HepG2 (cell line): ENCODE results near the gene MCF2L. TPM values are rescaled to one million over a fixed set of nuclear protein-coding genes. Genes with fewer than 3 reads are reported as not detected.

ENCODE experiments used
- ADNP ChIP-seq: sonication (generic); formaldehyde crosslinking; IDR thresholded peaks from 2 replicates; pipeline ENCODE4 v1.4.0; 2020; ENCODE audit warnings: missing genetic modification reagents
- ATF1 ChIP-seq: IDR thresholded peaks from 2 replicates; pipeline ENCODE4 v1.6.1; 2016; ENCODE audit warnings: mild to moderate bottlenecking, control low read depth
- DDIT3 ChIP-seq: sonication (generic); formaldehyde crosslinking; IDR thresholded peaks from 2 replicates; pipeline ENCODE4 v1.4.0; 2020; ENCODE audit warnings: mild to moderate bottlenecking, missing genetic modification reagents
- FOXA3 ChIP-seq: IDR thresholded peaks from 2 replicates; pipeline ENCODE4 v1.6.1; 2016; ENCODE audit warnings: missing genetic modification reagents, missing compliant biosample characterization
- GMEB1 ChIP-seq: sonication (generic); formaldehyde crosslinking; IDR thresholded peaks from 2 replicates; pipeline ENCODE4 v1.5.1; 2020; ENCODE audit warnings: missing genetic modification reagents, mild to moderate bottlenecking, borderline replicate concordance
- HNRNPLL ChIP-seq: fragments of 200-400 bp; formaldehyde crosslinking; IDR thresholded peaks from 2 replicates; pipeline ENCODE4 v1.6.1; 2017; ENCODE audit warnings: mild to moderate bottlenecking, low read depth, low read length; ENCODE audit not compliant: poor library complexity, severe bottlenecking
- KMT2B ChIP-seq: IDR thresholded peaks from 2 replicates; pipeline ENCODE4 v1.6.1; 2016; ENCODE audit warnings: missing genetic modification reagents, missing compliant biosample characterization
- MEIS1 ChIP-seq: sonication (generic); formaldehyde crosslinking; IDR thresholded peaks from 2 replicates; pipeline ENCODE4 v1.9.0; 2021; ENCODE audit warnings: mild to moderate bottlenecking, missing genetic modification reagents, moderate library complexity, borderline replicate concordance
- NFE2L2 ChIP-seq: fragments of 150-350 bp; IDR thresholded peaks from 2 replicates; pipeline ENCODE4 v1.6.1; 2014; ENCODE audit warnings: low read length
- NPAS2 ChIP-seq: sonication (generic); formaldehyde crosslinking; IDR thresholded peaks from 2 replicates; pipeline ENCODE4 v1.8.0; 2022; ENCODE audit warnings: mild to moderate bottlenecking, missing genetic modification reagents, borderline replicate concordance
- PAWR ChIP-seq: sonication (generic); formaldehyde crosslinking; IDR thresholded peaks from 2 replicates; pipeline ENCODE4 v1.4.0; 2020; ENCODE audit warnings: missing genetic modification reagents, mild to moderate bottlenecking, borderline replicate concordance
- PHF20 ChIP-seq: sonication (generic); formaldehyde crosslinking; IDR thresholded peaks from 2 replicates; pipeline ENCODE4 v1.5.0; 2020; ENCODE audit warnings: mild to moderate bottlenecking, missing genetic modification reagents
- RARA ChIP-seq: IDR thresholded peaks from 2 replicates; pipeline ENCODE4 v1.6.1; 2016; ENCODE audit warnings: missing genetic modification reagents, missing compliant biosample characterization
- RFXANK ChIP-seq: IDR thresholded peaks from 2 replicates; pipeline ENCODE4 v1.6.1; 2016
- RORA ChIP-seq: sonication (generic); formaldehyde crosslinking; IDR thresholded peaks from 2 replicates; pipeline ENCODE4 v1.5.0; 2020; ENCODE audit warnings: mild to moderate bottlenecking, missing genetic modification reagents, moderate library complexity
- SRSF9 ChIP-seq: fragments of 200-400 bp; formaldehyde crosslinking; IDR thresholded peaks from 2 replicates; pipeline ENCODE4 v1.6.1; 2018; ENCODE audit warnings: borderline replicate concordance, mild to moderate bottlenecking, low read depth, low read length; ENCODE audit not compliant: insufficient read depth, poor library complexity, severe bottlenecking
- TAF1 ChIP-seq: sonication (generic); formaldehyde crosslinking; IDR thresholded peaks from 2 replicates; pipeline ENCODE4 v1.4.0; 2020; ENCODE audit warnings: missing genetic modification reagents
- TARDBP ChIP-seq: sonication (generic); formaldehyde crosslinking; IDR thresholded peaks from 2 replicates; pipeline ENCODE4 v1.8.0; 2022; ENCODE audit warnings: mild to moderate bottlenecking, missing genetic modification reagents
- TCF12 ChIP-seq, 2 experiments: fragments of 450-650 bp in 1 of 2; sonication (generic) in 1 of 2; formaldehyde crosslinking in 1 of 2; IDR thresholded peaks; 2 replicates each; pipeline versions ENCODE4 v1.6.1 to v1.8.0; 2017 to 2022; ENCODE audit warnings: antibody characterized with exemption in 1 of 2, mild to moderate bottlenecking in 1 of 2, missing genetic modification reagents in 1 of 2, moderate library complexity in 1 of 2
- TCF7 ChIP-seq: sonication (generic); IDR thresholded peaks from 2 replicates; pipeline ENCODE4 v1.6.1; 2016; ENCODE audit warnings: antibody characterized with exemption, low read depth
- ZNF460 ChIP-seq: sonication (generic); formaldehyde crosslinking; IDR thresholded peaks from 2 replicates; pipeline ENCODE4 v1.5.1; 2020; ENCODE audit warnings: missing genetic modification reagents, mild to moderate bottlenecking, borderline replicate concordance
- ZNF543 ChIP-seq: sonication (generic); formaldehyde crosslinking; IDR thresholded peaks from 2 replicates; pipeline ENCODE4 v1.4.0; 2020; ENCODE audit warnings: mild to moderate bottlenecking, missing genetic modification reagents
- ZNF569 ChIP-seq: sonication (generic); formaldehyde crosslinking; IDR thresholded peaks from 2 replicates; pipeline ENCODE4 v1.5.0; 2020; ENCODE audit warnings: mild to moderate bottlenecking, missing genetic modification reagents, moderate library complexity, borderline replicate concordance
- ZNF570 ChIP-seq: sonication (generic); formaldehyde crosslinking; IDR thresholded peaks from 2 replicates; pipeline ENCODE4 v1.4.0; 2020; ENCODE audit warnings: mild to moderate bottlenecking, missing genetic modification reagents, borderline replicate concordance
- polyA plus RNA-seq, 8 experiments: library from polyadenylated mRNA; depleted of rRNA in 3 of 8; stranded (reverse) in 7 of 8; unstranded in 1 of 8; fragments of >200 nt; fragmentation: Illumina TruSeq in 4 of 8; extraction: Trizol in 4 of 8; gene quantifications; 2 replicates each; pipeline versions ENCODE4 v1.2.1 to v1.2.3, GENCODE V29; 2011 to 2016; ENCODE audit warnings: low read depth in 4 of 8, missing spikeins in 1 of 8, mixed read lengths in 1 of 8; ENCODE audit not compliant: insufficient read depth in 1 of 8
- total RNA-seq, 5 experiments: library from RNA; depleted of rRNA; stranded (reverse); fragments of >200 nt; fragmentation: Illumina TruSeq; extraction: Trizol; gene quantifications; 2 replicates each; pipeline ENCODE4 v1.2.3, GENCODE V29; 2016; ENCODE audit warnings: low read depth in 1 of 5
- TF ChIP-seq, protein P1 (sequence below): sonication (generic); formaldehyde crosslinking; conservative IDR thresholded peaks from 2 replicates; pipeline ENCODE4 v1.5.0; 2020; ENCODE audit warnings: missing genetic modification reagents
- TF ChIP-seq, protein P2 (sequence below): sonication (generic); formaldehyde crosslinking; IDR thresholded peaks from 2 replicates; pipeline ENCODE4 v1.8.0; 2023; ENCODE audit warnings: mild to moderate bottlenecking, missing genetic modification reagents

The MCF2L gene
- total and polyA plus RNA-seq, 2 of the 13 experiments (the other 11 are each of a cell fraction or from before 2014, with no cell fraction given) = 19.4 to 28.4 TPM

GRCh38 chr13:113022745-113023574 is 53.9 kb downstream of the MCF2L start (continued):
- TF ChIP-seq RFXANK (CRISPR knock-in tag) = no peak
- TF ChIP-seq ATF1 (CRISPR knock-in tag) = no peak
- TF ChIP-seq TARDBP (CRISPR knock-in tag) = peak; percentile 72; the same call in 1 of the 2 replicates
- TF ChIP-seq, protein P1, sequence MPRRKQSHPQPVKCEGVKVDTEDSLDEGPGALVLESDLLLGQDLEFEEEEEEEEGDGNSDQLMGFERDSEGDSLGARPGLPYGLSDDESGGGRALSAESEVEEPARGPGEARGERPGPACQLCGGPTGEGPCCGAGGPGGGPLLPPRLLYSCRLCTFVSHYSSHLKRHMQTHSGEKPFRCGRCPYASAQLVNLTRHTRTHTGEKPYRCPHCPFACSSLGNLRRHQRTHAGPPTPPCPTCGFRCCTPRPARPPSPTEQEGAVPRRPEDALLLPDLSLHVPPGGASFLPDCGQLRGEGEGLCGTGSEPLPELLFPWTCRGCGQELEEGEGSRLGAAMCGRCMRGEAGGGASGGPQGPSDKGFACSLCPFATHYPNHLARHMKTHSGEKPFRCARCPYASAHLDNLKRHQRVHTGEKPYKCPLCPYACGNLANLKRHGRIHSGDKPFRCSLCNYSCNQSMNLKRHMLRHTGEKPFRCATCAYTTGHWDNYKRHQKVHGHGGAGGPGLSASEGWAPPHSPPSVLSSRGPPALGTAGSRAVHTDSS (CRISPR knock-in tag) = no peak
- TF ChIP-seq, protein P2, sequence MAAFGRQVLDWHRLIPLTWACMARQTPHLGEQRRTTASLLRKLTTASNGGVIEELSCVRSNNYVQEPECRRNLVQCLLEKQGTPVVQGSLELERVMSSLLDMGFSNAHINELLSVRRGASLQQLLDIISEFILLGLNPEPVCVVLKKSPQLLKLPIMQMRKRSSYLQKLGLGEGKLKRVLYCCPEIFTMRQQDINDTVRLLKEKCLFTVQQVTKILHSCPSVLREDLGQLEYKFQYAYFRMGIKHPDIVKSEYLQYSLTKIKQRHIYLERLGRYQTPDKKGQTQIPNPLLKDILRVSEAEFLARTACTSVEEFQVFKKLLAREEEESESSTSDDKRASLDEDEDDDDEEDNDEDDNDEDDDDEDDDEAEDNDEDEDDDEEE (CRISPR knock-in tag) = no peak
- TF ChIP-seq TAF1 (CRISPR knock-in tag) = no peak
- no peak for TF ChIP-seq ZNF543 (CRISPR knock-in tag)
- TF ChIP-seq ZNF460 (CRISPR knock-in tag) = peak; percentile 20; the same call in 1 of the 2 replicates
- TF ChIP-seq PAWR (CRISPR knock-in tag) = no peak
- no peak for TF ChIP-seq RORA (CRISPR knock-in tag)
- TF ChIP-seq DDIT3 = no peak
- TF ChIP-seq SRSF9 = no peak
- TF ChIP-seq PHF20 (CRISPR knock-in tag) = peak; percentile 58; the same call in 1 of the 2 replicates
- TF ChIP-seq KMT2B = no peak
- TF ChIP-seq NPAS2 (CRISPR knock-in tag) = no peak
- TF ChIP-seq ADNP (CRISPR knock-in tag) = no peak
- TF ChIP-seq ZNF570 (CRISPR knock-in tag) = no peak
- TF ChIP-seq TCF12 (IDR thresholded peaks at IDR 0.05) = no peak
- TF ChIP-seq TCF12 (CRISPR knock-in tag; IDR thresholded peaks at IDR 0.05) = peak; percentile 35; the same call in 1 of the 2 replicates
- TF ChIP-seq GMEB1 (CRISPR knock-in tag) = 0 out of 2 replicates have a peak, but pooled peaks have one; percentile 33
- no peak for TF ChIP-seq NFE2L2
- peak; percentile 85; the same call in 1 of the 2 replicates for TF ChIP-seq MEIS1 (CRISPR knock-in tag)
- peak; percentile 92 for TF ChIP-seq RARA (CRISPR knock-in tag)
- TF ChIP-seq FOXA3 (CRISPR knock-in tag) = peak; percentile 80
- TF ChIP-seq ZNF569 (CRISPR knock-in tag) = no peak; the same call in 1 of the 2 replicates
- TF ChIP-seq HNRNPLL = no peak
- peak; percentile 95 for TF ChIP-seq TCF7
